ENCODE measurements around the gene RIPK3.

DNA sequence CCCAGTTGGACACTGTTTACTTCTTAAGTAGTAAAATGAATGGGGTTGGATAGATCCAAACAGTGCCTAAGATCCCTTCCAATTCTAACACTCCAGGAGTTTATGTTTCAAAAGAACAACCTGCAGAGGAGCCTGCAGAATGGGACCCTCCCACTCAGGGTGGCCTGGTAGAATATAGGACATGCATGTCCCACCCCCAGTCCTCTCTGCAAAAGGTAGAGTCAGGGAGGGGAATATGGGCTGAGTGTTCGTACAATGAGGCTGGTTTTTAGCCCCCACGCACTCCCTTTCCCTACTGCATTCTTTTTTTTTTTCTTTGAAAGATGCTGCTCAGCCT is 47.2 kb upstream of the RIPK3 start:
- TF ChIP-seq, protein P1, sequence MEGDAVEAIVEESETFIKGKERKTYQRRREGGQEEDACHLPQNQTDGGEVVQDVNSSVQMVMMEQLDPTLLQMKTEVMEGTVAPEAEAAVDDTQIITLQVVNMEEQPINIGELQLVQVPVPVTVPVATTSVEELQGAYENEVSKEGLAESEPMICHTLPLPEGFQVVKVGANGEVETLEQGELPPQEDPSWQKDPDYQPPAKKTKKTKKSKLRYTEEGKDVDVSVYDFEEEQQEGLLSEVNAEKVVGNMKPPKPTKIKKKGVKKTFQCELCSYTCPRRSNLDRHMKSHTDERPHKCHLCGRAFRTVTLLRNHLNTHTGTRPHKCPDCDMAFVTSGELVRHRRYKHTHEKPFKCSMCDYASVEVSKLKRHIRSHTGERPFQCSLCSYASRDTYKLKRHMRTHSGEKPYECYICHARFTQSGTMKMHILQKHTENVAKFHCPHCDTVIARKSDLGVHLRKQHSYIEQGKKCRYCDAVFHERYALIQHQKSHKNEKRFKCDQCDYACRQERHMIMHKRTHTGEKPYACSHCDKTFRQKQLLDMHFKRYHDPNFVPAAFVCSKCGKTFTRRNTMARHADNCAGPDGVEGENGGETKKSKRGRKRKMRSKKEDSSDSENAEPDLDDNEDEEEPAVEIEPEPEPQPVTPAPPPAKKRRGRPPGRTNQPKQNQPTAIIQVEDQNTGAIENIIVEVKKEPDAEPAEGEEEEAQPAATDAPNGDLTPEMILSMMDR (IDR thresholded peaks at IDR 0.05) = no peak
- TF ChIP-seq POLR2A (IDR thresholded peaks at IDR 0.05) = no peak

Measured in Peyer's patch (tissue), 4 donors.